Measurements from ENCODE around the gene PPARG. TPM values are rescaled to one million over a fixed set of nuclear protein-coding genes. Genes with fewer than 3 reads are reported as not detected.

Gene PPARG
- total RNA-seq, 1 experiment from 2014 or later: 71.6 TPM

DNA sequence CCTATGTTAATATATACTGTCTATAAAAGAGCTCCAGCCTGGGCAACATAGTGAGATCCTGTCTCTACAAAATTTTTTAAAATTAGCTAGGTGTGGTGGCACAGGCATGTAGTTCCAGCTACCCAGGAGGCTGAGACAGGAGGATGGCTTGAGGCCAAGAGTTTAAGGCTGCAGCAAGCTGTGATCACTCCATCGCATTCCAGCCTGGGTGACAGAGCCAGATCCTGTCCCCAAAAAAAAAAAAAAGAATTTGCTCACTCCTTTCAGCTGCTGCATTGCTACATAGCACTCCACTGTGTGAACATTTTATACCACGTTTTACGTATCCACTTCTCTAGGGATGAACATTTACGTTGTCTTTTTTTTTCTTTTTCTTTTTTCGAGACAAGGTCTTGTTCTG is 189.5 kb downstream of the PPARG start:
- Histone ChIP-seq H2AFZ (ENCODE audit: low read depth, low read length, poor library complexity, severe bottlenecking) (no peak overlapping the region), H3K27ac (ENCODE audit: low read depth, low read length) (no peak overlapping the region), H3K9me3 (ENCODE audit: control insufficient read depth in 1 of 2, insufficient read depth in 1 of 2, low read depth in 1 of 2, low read length in 2 of 2) (no peaks in the 10 kb centered on the region), H3K9me2 (ENCODE audit: insufficient read depth) (no peaks in the 10 kb centered on the region), H4K20me1 (ENCODE audit: insufficient read depth) (no peaks in the 10 kb centered on the region), H3K4me3 (replicated peaks in 1 of 2; ENCODE audit: low read depth in 1 of 2, low read length in 2 of 2) (no peak overlapping the region), H3K4me1 (ENCODE audit: control insufficient read depth in 1 of 2, insufficient read depth in 2 of 2, low read length in 2 of 2) (peaks cover 17 to 44% of the 10 kb centered on the region in 2 experiments; a peak in 3 of 4 replicates), H3K27me3 (ENCODE audit: insufficient read depth, low read length) (no peaks in the 10 kb centered on the region), H3K36me3 (ENCODE audit: control insufficient read depth in 1 of 2, insufficient read depth in 2 of 2, low read length in 2 of 2) (no peaks in the 10 kb centered on the region), H3K79me2 (ENCODE audit: insufficient read depth, low read length) (no peaks in the 10 kb centered on the region), H3K4me2 (ENCODE audit: low read length) (no peak overlapping the region), H3K9ac (ENCODE audit: low read length) (no peak overlapping the region)
- ChIA-PET RAD21 (ENCODE audit: low non-redundant PET in 1 of 2, low total read pairs in 2 of 2, uncharacterized antibody in 2 of 2, unreplicated experiment in 2 of 2) (interaction anchor here (0.6 to 2.0 kb wide), 3 partner anchors 93 to 301 kb away, joined by 3 to 14 read pairs (median 4); no protein-coding TSS in a partner anchor), POLR2A (no interaction called here), CTCF (interaction anchor here (0.9 to 4.9 kb wide), 6 partner anchors 8 to 346 kb away, joined by 3 to 90 read pairs (median 11); no protein-coding TSS in a partner anchor)
- intact Hi-C loops (cut with micrococcal nuclease): no loop called here
- no TSS peak for BruUV-seq (replicated peaks)
- ATAC-seq (no peak), DNase-seq (ENCODE audit: low read depth, low spot score) (no peak)
- TF ChIP-seq CEBPB (IDR thresholded peaks at IDR 0.05; ENCODE audit: low read depth): no peak
- TF ChIP-seq TCF7L2 (IDR thresholded peaks at IDR 0.05; ENCODE audit: borderline replicate concordance, extremely low read depth, insufficient read depth, insufficient read length): no peak
- no peak for TF ChIP-seq ZFX (IDR thresholded peaks at IDR 0.05)
- no peak for TF ChIP-seq POLR2A (IDR thresholded peaks at IDR 0.05; ENCODE audit: borderline replicate concordance, extremely low read depth, insufficient read depth, insufficient read length)
- TF ChIP-seq JUND (IDR thresholded peaks at IDR 0.05): no peak
- TF ChIP-seq CBX3 (IDR thresholded peaks at IDR 0.05; ENCODE audit: low read depth): no peak
- TF ChIP-seq, protein P1, sequence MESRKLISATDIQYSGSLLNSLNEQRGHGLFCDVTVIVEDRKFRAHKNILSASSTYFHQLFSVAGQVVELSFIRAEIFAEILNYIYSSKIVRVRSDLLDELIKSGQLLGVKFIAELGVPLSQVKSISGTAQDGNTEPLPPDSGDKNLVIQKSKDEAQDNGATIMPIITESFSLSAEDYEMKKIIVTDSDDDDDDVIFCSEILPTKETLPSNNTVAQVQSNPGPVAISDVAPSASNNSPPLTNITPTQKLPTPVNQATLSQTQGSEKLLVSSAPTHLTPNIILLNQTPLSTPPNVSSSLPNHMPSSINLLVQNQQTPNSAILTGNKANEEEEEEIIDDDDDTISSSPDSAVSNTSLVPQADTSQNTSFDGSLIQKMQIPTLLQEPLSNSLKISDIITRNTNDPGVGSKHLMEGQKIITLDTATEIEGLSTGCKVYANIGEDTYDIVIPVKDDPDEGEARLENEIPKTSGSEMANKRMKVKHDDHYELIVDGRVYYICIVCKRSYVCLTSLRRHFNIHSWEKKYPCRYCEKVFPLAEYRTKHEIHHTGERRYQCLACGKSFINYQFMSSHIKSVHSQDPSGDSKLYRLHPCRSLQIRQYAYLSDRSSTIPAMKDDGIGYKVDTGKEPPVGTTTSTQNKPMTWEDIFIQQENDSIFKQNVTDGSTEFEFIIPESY (IDR thresholded peaks at IDR 0.05; ENCODE audit: extremely low read depth, insufficient replicate concordance, low read length): no peak
- TF ChIP-seq, protein P2, sequence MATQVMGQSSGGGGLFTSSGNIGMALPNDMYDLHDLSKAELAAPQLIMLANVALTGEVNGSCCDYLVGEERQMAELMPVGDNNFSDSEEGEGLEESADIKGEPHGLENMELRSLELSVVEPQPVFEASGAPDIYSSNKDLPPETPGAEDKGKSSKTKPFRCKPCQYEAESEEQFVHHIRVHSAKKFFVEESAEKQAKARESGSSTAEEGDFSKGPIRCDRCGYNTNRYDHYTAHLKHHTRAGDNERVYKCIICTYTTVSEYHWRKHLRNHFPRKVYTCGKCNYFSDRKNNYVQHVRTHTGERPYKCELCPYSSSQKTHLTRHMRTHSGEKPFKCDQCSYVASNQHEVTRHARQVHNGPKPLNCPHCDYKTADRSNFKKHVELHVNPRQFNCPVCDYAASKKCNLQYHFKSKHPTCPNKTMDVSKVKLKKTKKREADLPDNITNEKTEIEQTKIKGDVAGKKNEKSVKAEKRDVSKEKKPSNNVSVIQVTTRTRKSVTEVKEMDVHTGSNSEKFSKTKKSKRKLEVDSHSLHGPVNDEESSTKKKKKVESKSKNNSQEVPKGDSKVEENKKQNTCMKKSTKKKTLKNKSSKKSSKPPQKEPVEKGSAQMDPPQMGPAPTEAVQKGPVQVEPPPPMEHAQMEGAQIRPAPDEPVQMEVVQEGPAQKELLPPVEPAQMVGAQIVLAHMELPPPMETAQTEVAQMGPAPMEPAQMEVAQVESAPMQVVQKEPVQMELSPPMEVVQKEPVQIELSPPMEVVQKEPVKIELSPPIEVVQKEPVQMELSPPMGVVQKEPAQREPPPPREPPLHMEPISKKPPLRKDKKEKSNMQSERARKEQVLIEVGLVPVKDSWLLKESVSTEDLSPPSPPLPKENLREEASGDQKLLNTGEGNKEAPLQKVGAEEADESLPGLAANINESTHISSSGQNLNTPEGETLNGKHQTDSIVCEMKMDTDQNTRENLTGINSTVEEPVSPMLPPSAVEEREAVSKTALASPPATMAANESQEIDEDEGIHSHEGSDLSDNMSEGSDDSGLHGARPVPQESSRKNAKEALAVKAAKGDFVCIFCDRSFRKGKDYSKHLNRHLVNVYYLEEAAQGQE (IDR thresholded peaks at IDR 0.05; ENCODE audit: low read depth): no peak
- TF ChIP-seq EZH2phosphoT487 (IDR thresholded peaks at IDR 0.05; ENCODE audit: borderline replicate concordance): no peak
- no peak for TF ChIP-seq RAD21 (IDR thresholded peaks at IDR 0.05; ENCODE audit: low read depth)
- TF ChIP-seq YY1 (IDR thresholded peaks at IDR 0.05; ENCODE audit: extremely low read depth, insufficient replicate concordance, low read depth, low read length): no peak
- no peak for TF ChIP-seq SIN3A (IDR thresholded peaks at IDR 0.05; ENCODE audit: low read depth)
- TF ChIP-seq, protein P3, sequence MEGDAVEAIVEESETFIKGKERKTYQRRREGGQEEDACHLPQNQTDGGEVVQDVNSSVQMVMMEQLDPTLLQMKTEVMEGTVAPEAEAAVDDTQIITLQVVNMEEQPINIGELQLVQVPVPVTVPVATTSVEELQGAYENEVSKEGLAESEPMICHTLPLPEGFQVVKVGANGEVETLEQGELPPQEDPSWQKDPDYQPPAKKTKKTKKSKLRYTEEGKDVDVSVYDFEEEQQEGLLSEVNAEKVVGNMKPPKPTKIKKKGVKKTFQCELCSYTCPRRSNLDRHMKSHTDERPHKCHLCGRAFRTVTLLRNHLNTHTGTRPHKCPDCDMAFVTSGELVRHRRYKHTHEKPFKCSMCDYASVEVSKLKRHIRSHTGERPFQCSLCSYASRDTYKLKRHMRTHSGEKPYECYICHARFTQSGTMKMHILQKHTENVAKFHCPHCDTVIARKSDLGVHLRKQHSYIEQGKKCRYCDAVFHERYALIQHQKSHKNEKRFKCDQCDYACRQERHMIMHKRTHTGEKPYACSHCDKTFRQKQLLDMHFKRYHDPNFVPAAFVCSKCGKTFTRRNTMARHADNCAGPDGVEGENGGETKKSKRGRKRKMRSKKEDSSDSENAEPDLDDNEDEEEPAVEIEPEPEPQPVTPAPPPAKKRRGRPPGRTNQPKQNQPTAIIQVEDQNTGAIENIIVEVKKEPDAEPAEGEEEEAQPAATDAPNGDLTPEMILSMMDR (IDR thresholded peaks at IDR 0.05 in 2 of 3, conservative IDR thresholded peaks at IDR 0.05 in 1 of 3; ENCODE audit: borderline replicate concordance in 1 of 3, insufficient read depth in 1 of 3, low read depth in 2 of 3, low read length in 2 of 3): no peak
- no peak for TF ChIP-seq ELF1 (IDR thresholded peaks at IDR 0.05; ENCODE audit: borderline replicate concordance, low read depth)
- TF ChIP-seq SP1 (IDR thresholded peaks at IDR 0.05; ENCODE audit: low read depth): no peak
- TF ChIP-seq, protein P4, sequence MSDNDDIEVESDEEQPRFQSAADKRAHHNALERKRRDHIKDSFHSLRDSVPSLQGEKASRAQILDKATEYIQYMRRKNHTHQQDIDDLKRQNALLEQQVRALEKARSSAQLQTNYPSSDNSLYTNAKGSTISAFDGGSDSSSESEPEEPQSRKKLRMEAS (IDR thresholded peaks at IDR 0.05): no peak
